Suppressor macrophage treated with lipopolysaccharide for 4 hours (primary cell): Measurements from ENCODE around the gene CCDC180.
"Not testable (repeated sequence)": the region's sequence is repeated elsewhere in the genome, so short reads cannot be mapped to it uniquely, and the experiment has no call there.

Experiments
- DNase-seq: peaks from one replicate; pipeline ENCODE4 v3.0.0-alpha.2; 2020

Gene CCDC180

GRCh38 chr9:97307500-97308163, at the start of gene CCDC180:
CCDC180 (plus strand) TSS chr9:97307659; CDS start chr9:97308064, 405 bp downstream.
- no peak for DNase-seq

- DNase-seq: not testable (repeated sequence)
Measured at GRCh38 chr9:97259834-97260514, 47.5 kb upstream of the CCDC180 start.

GRCh38 chr9:97271292-97271691, 36.2 kb upstream of the CCDC180 start:
- DNase-seq: no peak

- DNase-seq: no peak
Measured at GRCh38 chr9:97272072-97272471, 35.4 kb upstream of the CCDC180 start.

GRCh38 chr9:97276310-97276852, 31.1 kb upstream of the CCDC180 start:
- DNase-seq: no peak

GRCh38 chr9:97277953-97278352, 29.5 kb upstream of the CCDC180 start:
- no peak for DNase-seq

GRCh38 chr9:97280755-97281330, 26.6 kb upstream of the CCDC180 start:
- no peak for DNase-seq

GRCh38 chr9:97283768-97284167, 23.7 kb upstream of the CCDC180 start:
- DNase-seq: no peak

- no peak for DNase-seq
Measured at GRCh38 chr9:97284798-97285197, 22.7 kb upstream of the CCDC180 start.

- DNase-seq: no peak
Measured at GRCh38 chr9:97292200-97292599, 15.3 kb upstream of the CCDC180 start.

GRCh38 chr9:97293207-97293721, 14.2 kb upstream of the CCDC180 start:
- no peak for DNase-seq

- no peak for DNase-seq
Measured at GRCh38 chr9:97293818-97294217, 13.6 kb upstream of the CCDC180 start.

GRCh38 chr9:97297889-97298288, 9.6 kb upstream of the CCDC180 start:
- no peak for DNase-seq

- no peak for DNase-seq
Measured at GRCh38 chr9:97299809-97300414, 7.5 kb upstream of the CCDC180 start.

- no peak for DNase-seq
Measured at GRCh38 chr9:97300586-97300985, 6.9 kb upstream of the CCDC180 start.

GRCh38 chr9:97301974-97302373, 5.5 kb upstream of the CCDC180 start:
- no peak for DNase-seq

- no peak for DNase-seq
Measured at GRCh38 chr9:97304586-97304985, 2.9 kb upstream of the CCDC180 start.

- DNase-seq: no peak
Measured at GRCh38 chr9:97305501-97306298, 1.8 kb upstream of the CCDC180 start.

GRCh38 chr9:97307091-97307490, 368 bp upstream of the CCDC180 start:
- DNase-seq: peak; percentile 73

- no peak for DNase-seq
Measured at GRCh38 chr9:97309260-97309659, 1.8 kb downstream of the CCDC180 start.

- DNase-seq: no peak
Measured at GRCh38 chr9:97310023-97310422, 2.6 kb downstream of the CCDC180 start.

- no peak for DNase-seq
Measured at GRCh38 chr9:97310896-97311295, 3.4 kb downstream of the CCDC180 start.
